ENCODE data around the gene RSPO4.
A peak's percentile ranks its signal among the peaks of the same experiment; 100 is the strongest.

Gene RSPO4

GRCh38 chr20:967796-968742 is 34.0 kb downstream of the RSPO4 start:
- no peak for DNase-seq

DNA sequence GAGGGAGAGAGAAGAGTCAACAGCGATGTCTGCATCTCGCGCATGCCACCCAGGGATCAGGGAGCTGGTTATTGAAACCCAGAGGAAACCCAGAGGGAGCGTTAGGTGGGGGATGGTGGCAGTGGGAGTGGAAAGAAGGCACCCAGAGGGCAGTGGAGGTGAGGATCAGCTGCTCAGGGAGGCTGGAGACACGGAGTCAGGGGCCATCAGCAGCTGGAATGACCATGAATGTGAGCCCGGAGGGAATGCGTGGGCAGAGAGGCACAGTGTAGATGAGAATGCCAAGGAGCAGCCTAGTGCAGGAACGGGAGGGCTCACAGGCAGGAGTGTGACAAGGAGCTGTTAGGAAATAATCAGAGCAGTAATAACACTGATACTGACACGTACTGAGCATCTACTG is 36.2 kb downstream of the RSPO4 start:
- DNase-seq, result no peak

DNA sequence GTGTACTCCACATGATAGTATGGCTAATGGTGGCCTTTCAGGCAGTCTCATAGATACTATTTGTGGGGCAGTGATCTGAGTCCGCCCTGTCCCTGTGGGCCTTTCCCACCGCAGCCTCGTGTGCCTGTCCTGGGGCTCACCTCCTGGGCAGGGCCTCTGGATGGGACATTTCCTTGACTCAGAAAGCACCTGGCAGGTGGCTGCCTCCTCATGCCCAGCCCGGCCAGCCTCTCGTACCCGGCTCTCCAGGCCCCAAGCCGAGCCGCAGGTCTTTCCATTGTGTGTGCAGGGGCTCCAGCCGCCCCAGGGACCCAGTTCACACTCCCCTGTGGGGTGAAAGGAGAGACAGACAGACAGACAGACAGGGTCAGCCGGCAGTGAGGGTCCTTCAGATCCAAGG is 38.3 kb downstream of the RSPO4 start:
- DNase-seq, result no peak

GRCh38 chr20:962683-963082 is 39.4 kb downstream of the RSPO4 start:
- DNase-seq, result no peak

DNA sequence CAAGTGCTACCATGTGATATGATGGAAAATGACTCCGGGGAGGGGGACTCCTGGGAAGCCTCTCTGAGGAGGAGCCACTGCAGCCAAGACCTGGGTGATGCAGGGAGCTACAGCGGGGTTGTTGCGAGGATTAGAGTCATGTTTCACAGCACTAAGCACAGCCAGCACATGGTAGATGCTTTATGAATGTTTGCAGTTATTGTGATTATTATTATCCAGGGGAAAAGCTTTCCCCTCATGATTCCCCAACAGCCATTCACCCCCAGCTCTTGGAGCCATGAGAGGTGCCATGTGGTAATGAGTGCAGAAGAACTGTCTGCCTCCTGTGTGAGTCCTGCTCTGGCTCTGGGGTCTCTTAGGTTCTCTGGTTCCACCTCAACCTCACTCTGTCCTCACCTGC is 39.9 kb downstream of the RSPO4 start:
- no peak for DNase-seq

DNA sequence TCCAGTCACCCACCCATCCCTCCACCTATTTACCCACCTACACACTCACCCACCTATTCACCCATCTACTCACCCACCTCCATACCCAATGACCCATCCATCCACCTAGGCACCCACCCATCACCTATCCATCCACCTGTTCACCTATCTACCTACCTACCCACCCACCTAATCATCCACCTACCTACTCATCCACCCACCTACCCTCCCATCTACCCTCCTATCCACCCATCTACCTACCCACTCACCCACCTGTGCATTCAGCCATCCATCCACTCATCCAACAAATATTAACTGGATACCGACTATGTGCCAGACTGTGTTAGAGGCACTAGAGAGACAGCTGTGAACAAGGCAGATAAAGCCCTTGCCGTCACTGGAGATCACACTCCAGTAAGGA is 40.3 kb downstream of the RSPO4 start:
- no peak for DNase-seq

- no peak for DNase-seq
Measured at GRCh38 chr20:959996-960615, 42.0 kb downstream of the RSPO4 start.

- DNase-seq, result no peak
Measured at GRCh38 chr20:958936-959815, 42.9 kb downstream of the RSPO4 start.

DNA sequence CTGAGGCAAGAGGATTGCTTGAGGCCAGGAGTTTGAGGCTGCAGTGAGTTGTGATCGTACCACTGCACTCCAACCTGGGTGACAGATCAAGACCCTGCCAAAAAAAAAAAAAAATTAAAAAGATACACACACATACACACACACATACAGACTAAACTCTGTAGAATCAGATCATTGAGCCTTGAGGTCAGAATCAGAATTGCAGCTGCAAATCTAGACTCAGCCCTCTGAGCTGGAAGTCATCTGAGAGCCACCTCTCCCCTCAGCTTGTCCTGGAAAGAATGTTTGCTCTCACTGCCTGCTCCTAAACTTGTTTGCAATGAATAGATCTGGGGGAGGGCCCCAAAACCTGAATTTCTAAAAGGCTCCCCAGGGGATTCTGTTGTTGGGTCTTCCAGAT is 44.6 kb downstream of the RSPO4 start:
- no peak for DNase-seq

DNA sequence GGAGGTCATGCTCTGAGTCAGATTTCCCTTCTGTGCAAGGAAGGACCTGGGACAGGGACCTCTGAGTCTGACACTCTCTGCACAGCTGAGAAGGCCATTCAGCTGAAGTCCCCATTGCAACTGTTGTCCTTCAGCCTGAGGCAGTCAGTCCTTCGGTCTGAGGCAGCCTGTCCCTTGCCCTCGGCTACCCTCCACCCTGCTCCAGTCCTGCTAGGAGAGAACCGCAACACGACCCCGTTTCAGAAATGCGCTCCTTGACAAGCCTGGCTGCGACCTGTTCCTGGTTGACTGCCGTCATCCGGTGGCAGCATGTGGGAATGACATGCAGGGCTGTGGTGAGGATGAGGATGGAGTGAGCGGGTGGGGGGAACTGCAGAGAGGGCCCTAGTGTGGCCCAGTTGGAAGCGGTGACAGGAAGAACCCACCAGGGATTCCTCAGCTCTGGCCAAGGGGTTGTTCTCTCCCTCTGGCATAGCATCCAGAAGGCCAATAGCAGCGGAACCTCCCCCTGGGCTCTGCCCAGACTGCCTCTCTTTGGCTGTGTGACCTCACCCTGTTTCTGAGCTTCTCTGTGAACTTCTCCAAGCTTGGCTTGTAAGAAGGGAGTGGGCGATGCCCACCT is 45.7 kb downstream of the RSPO4 start:
- peak; percentile 72 to 76 for DNase-seq

DNA sequence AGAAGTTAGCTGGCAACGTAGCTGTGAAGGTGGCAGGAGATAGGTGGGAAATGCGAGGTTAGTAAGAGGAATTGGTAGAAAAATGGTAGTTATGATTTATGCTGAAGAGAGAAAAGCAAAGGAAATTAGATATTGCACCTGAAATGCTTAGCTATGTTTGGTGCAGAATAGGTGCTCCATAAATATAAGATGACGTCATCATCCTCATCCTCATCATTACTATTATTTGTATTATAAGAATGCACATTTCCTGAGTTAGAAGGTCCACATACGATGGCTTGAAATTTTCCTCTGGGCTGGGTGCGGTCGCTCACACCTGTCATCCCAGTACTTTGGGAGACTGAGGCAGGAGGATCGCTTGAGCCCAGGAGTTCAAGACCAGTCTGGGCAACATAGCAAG is 46.5 kb downstream of the RSPO4 start:
- DNase-seq, result no peak

DNA sequence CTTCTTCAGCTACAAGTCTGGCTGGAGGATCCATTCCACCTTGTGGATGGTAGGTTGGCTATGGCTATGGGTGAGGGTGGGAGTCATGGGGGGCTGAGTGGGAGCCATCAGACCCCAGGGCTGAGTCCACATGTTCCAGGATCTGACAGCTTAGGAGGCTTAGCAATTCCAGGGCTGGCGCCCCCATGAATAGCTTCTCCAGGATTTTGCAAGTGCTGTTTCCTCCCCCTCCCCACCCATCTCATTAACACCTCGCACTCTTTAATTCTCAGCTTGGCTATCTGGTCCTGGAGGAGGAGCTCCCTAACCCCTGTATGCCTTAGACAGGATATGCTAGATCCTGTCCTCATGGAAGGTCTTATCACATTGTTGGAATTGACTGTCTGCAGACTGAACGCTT is 47.0 kb downstream of the RSPO4 start:
- no peak for DNase-seq

GRCh38 chr20:953742-954141 is 48.4 kb downstream of the RSPO4 start:
- no peak for DNase-seq

- no peak for DNase-seq
Measured at GRCh38 chr20:952196-952795, 49.8 kb downstream of the RSPO4 start.

DNA sequence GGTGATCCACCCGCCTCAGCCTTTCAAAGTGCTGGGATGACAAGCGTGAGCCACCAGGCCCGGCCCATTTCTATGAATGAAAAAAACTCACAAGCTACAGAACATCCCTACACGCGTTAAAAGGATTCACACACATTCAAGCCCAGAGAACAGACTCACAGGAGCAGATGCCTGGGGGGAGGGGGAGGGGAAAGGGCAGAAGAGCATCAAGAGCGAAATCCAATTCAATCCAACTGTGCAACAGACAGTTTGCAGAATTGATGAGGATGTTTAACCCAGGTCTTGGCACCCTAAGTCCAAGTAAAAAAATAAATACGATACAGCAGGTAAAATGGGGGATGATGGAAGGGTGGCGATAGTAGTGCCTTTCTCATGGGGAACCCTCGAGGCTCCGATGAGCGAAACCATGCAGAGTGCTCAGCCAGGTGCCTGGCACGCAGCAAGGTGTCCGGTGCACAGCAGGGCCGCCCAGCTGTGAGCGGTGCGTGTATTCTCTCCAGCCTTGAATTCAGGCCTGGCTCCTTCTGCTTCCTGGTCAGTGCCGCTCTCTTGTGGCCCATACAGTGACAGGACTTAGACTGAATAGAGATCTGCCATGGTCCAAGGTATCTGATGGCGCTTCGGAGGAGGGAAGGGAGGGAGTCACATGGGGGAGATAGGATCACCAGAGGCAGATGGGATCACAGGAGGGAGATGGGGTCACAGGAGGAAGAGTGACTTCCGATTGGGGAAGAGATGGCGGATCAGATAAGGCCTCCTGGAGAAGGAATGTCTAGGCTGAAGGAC is 50.5 kb downstream of the RSPO4 start:
- no peak for DNase-seq

DNA sequence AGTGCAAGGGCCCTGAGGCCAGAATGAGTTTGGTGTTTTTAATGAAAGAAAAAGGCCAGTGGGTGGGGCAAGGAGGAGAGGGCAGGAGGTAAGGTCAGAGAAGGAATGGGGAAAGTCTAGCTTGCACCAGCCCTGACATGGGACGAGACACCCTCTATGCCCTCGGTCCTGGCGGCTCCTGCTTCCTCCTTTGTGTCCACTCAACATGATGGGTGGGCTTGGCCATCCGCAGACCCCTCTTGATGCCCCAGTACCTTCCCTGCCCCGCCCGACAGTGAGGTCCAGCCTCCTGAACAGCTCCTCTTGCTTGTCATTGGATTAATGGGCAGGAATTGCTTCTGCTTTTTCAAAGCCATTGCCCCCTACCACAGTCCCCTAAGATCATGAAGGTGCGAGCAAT is 52.4 kb downstream of the RSPO4 start:
- no peak for DNase-seq

- no peak for DNase-seq
Measured at GRCh38 chr20:946826-947225, 55.3 kb downstream of the RSPO4 start.

GRCh38 chr20:945841-946240 is 56.3 kb downstream of the RSPO4 start:
- DNase-seq, result no peak

DNA sequence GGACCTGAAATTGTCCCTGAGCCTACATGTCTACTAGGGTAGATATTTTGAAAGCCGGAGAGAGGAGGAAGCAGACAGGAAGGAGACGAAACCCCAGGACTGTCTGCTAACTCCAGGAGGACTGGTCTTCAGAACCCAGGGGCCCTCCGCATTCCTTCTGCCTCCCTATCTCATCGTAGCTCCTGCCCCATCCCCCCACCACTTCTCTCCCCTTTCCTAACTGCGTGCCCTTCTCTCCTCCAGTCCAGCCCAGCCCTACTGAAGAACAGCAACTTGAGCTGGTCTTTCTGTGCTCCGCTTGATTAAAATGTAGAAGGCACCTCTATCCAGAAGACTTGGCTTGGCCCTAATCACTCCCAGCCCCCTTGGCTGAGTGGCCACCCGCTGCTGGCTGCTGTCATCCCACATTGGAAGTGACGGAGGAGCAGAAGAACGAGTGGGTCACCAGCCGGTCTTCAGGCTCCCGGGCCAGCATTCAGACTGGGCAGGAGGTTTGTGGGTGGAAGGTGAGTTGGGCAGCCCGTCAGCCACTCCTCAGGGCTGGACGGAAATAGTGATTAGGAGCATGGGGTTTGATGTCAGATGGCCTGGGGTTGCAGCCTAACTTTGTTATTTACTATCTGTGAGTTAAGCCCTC is 57.2 kb downstream of the RSPO4 start:
- no peak for DNase-seq

DNA sequence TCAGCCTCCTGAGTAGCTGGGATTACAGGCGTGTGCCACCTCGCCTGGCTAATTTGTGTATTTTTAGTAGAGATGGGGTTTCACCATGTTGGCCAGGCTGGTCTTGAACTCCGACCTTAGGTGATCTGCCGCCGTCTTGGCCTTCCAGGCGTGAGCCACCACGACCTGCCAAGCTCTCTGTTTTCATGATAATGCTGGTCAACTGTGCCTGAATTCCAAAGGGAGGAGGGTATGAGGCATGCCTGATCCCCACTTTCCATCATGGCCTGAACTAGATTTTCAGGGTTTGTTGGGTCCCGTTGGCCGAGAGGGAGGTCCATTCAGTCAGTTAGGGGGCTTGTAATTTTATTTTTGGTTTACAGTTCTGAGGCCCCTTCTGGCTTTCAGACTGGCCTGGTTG is 58.0 kb downstream of the RSPO4 start:
- DNase-seq, result no peak

- DNase-seq, result no peak
Measured at GRCh38 chr20:942611-943010, 59.5 kb downstream of the RSPO4 start.
